GM12878 (cell line): ENCODE measurements around the gene IL11. TPM values are rescaled to one million over a fixed set of nuclear protein-coding genes. Genes with fewer than 3 reads are reported as not detected.
A peak's percentile ranks its signal among the peaks of the same experiment; 100 is the strongest.

Experiments
- CREB1 ChIP-seq: IDR thresholded peaks from 2 replicates; pipeline ENCODE4 v1.6.1; 2012; ENCODE audit warnings: low read depth, mild to moderate bottlenecking, inconsistent platforms
- NFIC ChIP-seq: IDR thresholded peaks from 2 replicates; pipeline ENCODE4 v1.6.1; 2012; ENCODE audit warnings: low read depth, mild to moderate bottlenecking, inconsistent platforms, low read length, moderate library complexity
- SMC3 ChIP-seq: IDR thresholded peaks from 2 replicates; pipeline ENCODE4 v1.6.1; 2011; ENCODE audit warnings: low read length, improper control_type of control experiment, borderline replicate concordance
- polyA plus RNA-seq, 11 experiments: library from polyadenylated mRNA; depleted of rRNA in 4 of 11; unstranded in 6 of 11; stranded (reverse) in 5 of 11; fragments of >200 nt; fragmentation: Nextera tagmentation in 4 of 11; fragmentation: Illumina TruSeq in 1 of 11; extraction: Ambion mirVana in 4 of 11; extraction: Trizol in 1 of 11; gene quantifications; 1 replicate in 1 of 11; 2 replicates in 10 of 11; pipeline versions ENCODE4 v1.2.1 to v1.2.3, GENCODE V29; 2011 to 2016; ENCODE audit warnings: inconsistent platforms in 2 of 11, missing spikeins in 2 of 11, low read depth in 1 of 11
- total RNA-seq, 4 experiments: library from RNA; depleted of rRNA in 3 of 4; stranded (reverse); fragments of >200 nt in 3 of 4; fragmentation: Illumina TruSeq in 1 of 4; extraction: Trizol in 1 of 4; gene quantifications; 2 replicates each; pipeline versions ENCODE4 v1.2.1 to v1.2.3, GENCODE V29; 2013 to 2021
- TF ChIP-seq, protein P1 (sequence below), 3 experiments: IDR thresholded peaks in 2 of 3; conservative IDR thresholded peaks in 1 of 3; 2 replicates each; pipeline ENCODE4 v1.5.1; 2011; ENCODE audit warnings: low read depth in 3 of 3, low read length in 3 of 3, mild to moderate bottlenecking in 3 of 3, control low read depth in 2 of 3, moderate library complexity in 2 of 3, inconsistent platforms in 1 of 3, mixed read lengths in 1 of 3; ENCODE audit not compliant: control insufficient read depth in 2 of 3, insufficient read depth in 1 of 3; ENCODE audit errors: extremely low read depth in 1 of 3
- TF ChIP-seq, protein P2 (sequence below): IDR thresholded peaks from 2 replicates; pipeline ENCODE4 v1.6.1; 2011; ENCODE audit warnings: mild to moderate bottlenecking, low read depth, low read length, moderate library complexity; ENCODE audit not compliant: insufficient replicate concordance
- TF ChIP-seq, protein P3 (sequence below): IDR thresholded peaks from 2 replicates; pipeline ENCODE4 v1.6.1; 2011; ENCODE audit warnings: low read depth, mild to moderate bottlenecking, low read length, moderate library complexity, borderline replicate concordance; ENCODE audit errors: extremely low read depth
- TF ChIP-seq, protein P4 (sequence below): IDR thresholded peaks from 2 replicates; pipeline ENCODE4 v1.6.1; 2012; ENCODE audit warnings: improper control_type of control experiment, low read depth, low read length; ENCODE audit not compliant: insufficient replicate concordance

The IL11 gene
- total and polyA plus RNA-seq, 10 of the 15 experiments (the other 5 are each of a cell fraction or from before 2014, with no cell fraction given), result 0.15 TPM; not detected in 9

DNA sequence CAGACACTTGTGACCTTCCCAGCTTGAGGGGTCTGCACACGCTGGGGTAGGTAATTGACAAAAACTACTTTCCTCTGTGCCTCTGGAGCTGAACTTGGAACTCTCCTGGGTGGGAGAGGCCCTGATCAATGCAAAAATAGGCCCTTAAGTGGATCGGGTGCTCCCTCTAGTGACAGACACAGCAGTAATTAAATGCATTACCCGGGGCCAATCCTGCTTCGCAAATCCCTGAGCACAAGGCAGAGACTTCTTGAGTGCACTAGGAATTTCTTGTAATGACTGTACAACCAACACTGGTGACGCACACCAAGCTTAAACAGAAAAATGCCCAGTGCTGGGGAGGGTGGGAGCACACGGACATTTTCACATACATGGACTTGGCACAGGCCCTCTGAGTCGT, 47.9 kb upstream of the IL11 start (continued):
- TF ChIP-seq, protein P1, sequence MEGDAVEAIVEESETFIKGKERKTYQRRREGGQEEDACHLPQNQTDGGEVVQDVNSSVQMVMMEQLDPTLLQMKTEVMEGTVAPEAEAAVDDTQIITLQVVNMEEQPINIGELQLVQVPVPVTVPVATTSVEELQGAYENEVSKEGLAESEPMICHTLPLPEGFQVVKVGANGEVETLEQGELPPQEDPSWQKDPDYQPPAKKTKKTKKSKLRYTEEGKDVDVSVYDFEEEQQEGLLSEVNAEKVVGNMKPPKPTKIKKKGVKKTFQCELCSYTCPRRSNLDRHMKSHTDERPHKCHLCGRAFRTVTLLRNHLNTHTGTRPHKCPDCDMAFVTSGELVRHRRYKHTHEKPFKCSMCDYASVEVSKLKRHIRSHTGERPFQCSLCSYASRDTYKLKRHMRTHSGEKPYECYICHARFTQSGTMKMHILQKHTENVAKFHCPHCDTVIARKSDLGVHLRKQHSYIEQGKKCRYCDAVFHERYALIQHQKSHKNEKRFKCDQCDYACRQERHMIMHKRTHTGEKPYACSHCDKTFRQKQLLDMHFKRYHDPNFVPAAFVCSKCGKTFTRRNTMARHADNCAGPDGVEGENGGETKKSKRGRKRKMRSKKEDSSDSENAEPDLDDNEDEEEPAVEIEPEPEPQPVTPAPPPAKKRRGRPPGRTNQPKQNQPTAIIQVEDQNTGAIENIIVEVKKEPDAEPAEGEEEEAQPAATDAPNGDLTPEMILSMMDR (IDR thresholded peaks at IDR 0.05 in 2 of 3, conservative IDR thresholded peaks at IDR 0.05 in 1 of 3; ENCODE audit: control insufficient read depth in 2 of 3, extremely low read depth in 1 of 3, insufficient read depth in 1 of 3, low read depth in 3 of 3, low read length in 3 of 3), result peak; percentile 64 to 88 (median 75)
- TF ChIP-seq, protein P2, sequence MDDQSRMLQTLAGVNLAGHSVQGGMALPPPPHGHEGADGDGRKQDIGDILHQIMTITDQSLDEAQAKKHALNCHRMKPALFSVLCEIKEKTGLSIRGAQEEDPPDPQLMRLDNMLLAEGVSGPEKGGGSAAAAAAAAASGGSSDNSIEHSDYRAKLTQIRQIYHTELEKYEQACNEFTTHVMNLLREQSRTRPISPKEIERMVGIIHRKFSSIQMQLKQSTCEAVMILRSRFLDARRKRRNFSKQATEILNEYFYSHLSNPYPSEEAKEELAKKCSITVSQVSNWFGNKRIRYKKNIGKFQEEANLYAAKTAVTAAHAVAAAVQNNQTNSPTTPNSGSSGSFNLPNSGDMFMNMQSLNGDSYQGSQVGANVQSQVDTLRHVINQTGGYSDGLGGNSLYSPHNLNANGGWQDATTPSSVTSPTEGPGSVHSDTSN, result no peak
- TF ChIP-seq NFIC (no peak), CREB1 (no peak), SMC3 (peak; percentile 89)
- TF ChIP-seq, protein P3, sequence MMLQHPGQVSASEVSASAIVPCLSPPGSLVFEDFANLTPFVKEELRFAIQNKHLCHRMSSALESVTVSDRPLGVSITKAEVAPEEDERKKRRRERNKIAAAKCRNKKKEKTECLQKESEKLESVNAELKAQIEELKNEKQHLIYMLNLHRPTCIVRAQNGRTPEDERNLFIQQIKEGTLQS, result no peak
- TF ChIP-seq, protein P4, sequence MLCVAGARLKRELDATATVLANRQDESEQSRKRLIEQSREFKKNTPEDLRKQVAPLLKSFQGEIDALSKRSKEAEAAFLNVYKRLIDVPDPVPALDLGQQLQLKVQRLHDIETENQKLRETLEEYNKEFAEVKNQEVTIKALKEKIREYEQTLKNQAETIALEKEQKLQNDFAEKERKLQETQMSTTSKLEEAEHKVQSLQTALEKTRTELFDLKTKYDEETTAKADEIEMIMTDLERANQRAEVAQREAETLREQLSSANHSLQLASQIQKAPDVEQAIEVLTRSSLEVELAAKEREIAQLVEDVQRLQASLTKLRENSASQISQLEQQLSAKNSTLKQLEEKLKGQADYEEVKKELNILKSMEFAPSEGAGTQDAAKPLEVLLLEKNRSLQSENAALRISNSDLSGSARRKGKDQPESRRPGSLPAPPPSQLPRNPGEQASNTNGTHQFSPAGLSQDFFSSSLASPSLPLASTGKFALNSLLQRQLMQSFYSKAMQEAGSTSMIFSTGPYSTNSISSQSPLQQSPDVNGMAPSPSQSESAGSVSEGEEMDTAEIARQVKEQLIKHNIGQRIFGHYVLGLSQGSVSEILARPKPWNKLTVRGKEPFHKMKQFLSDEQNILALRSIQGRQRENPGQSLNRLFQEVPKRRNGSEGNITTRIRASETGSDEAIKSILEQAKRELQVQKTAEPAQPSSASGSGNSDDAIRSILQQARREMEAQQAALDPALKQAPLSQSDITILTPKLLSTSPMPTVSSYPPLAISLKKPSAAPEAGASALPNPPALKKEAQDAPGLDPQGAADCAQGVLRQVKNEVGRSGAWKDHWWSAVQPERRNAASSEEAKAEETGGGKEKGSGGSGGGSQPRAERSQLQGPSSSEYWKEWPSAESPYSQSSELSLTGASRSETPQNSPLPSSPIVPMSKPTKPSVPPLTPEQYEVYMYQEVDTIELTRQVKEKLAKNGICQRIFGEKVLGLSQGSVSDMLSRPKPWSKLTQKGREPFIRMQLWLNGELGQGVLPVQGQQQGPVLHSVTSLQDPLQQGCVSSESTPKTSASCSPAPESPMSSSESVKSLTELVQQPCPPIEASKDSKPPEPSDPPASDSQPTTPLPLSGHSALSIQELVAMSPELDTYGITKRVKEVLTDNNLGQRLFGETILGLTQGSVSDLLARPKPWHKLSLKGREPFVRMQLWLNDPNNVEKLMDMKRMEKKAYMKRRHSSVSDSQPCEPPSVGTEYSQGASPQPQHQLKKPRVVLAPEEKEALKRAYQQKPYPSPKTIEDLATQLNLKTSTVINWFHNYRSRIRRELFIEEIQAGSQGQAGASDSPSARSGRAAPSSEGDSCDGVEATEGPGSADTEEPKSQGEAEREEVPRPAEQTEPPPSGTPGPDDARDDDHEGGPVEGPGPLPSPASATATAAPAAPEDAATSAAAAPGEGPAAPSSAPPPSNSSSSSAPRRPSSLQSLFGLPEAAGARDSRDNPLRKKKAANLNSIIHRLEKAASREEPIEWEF, result no peak
